Fibroblast of skin of right biceps (primary cell): ENCODE measurements around the gene PDCD2.
"Not testable (repeated sequence)": the region's sequence is repeated elsewhere in the genome, so short reads cannot be mapped to it uniquely, and the experiment has no call there.

ENCODE experiments used
- DNase-seq: peaks from one replicate; pipeline ENCODE4 v3.0.0-alpha.2; 2013

Gene PDCD2

GRCh38 chr6:170545405-170545804 is 39.0 kb downstream of the PDCD2 start:
- no peak for DNase-seq

- no peak for DNase-seq
These were observed 42.3 kb downstream of the PDCD2 start for GRCh38 chr6:170542031-170542719.

- no peak for DNase-seq
These were observed 47.1 kb downstream of the PDCD2 start for GRCh38 chr6:170537329-170537728.

- DNase-seq: no peak
These were observed 47.8 kb downstream of the PDCD2 start for GRCh38 chr6:170536671-170537070.

GRCh38 chr6:170535004-170535403 is 49.4 kb downstream of the PDCD2 start:
- no peak for DNase-seq

- no peak for DNase-seq
These were observed 50.6 kb downstream of the PDCD2 start for GRCh38 chr6:170533792-170534191.

- DNase-seq: no peak
These were observed 51.5 kb downstream of the PDCD2 start for GRCh38 chr6:170532867-170533488.

- peak; percentile 68 for DNase-seq
These were observed 54.5 kb downstream of the PDCD2 start for GRCh38 chr6:170529839-170530469.

GRCh38 chr6:170527995-170528394 is 56.4 kb downstream of the PDCD2 start:
- not testable (repeated sequence) for DNase-seq

- no peak for DNase-seq
These were observed 58.6 kb downstream of the PDCD2 start for GRCh38 chr6:170525795-170526194.
